Panc1 (cell line): ENCODE results near the gene TMC5. TPM values are rescaled to one million over a fixed set of nuclear protein-coding genes. Genes with fewer than 3 reads are reported as not detected.
"Not testable (repeated sequence)": the region's sequence is repeated elsewhere in the genome, so short reads cannot be mapped to it uniquely, and the experiment has no call there.

Experiments
- ATAC-seq: fragments of 200-7000 bp; cut with Tn5 transposase; 2 replicates; pipeline ENCODE4 v1.9.1; 2020; ENCODE audit warnings: mild to moderate bottlenecking, moderate library complexity
- Bru-seq: library from RNA; stranded (reverse); fragments of 400-500 nt; gene quantifications from one replicate; lab custom pipeline; 2021; lab: Mats Ljungman, UMichigan
- BruChase-seq, 2 experiments: library from RNA; stranded (reverse); fragments of 400-500 nt; gene quantifications; one replicate each; lab custom pipeline; 2021; lab: Mats Ljungman, UMichigan
- BruUV-seq: library from RNA; stranded (reverse); fragments of 400-500 nt; replicated peaks from 2 replicates; lab custom pipeline; 2021; lab: Mats Ljungman, UMichigan
- CTCF ChIA-PET: fragments of 300-600 bp; sonication (Branson Sonifier 250); formaldehyde crosslinking; loops from one replicate; lab custom pipeline; 2022; ENCODE audit warnings: antibody characterized with exemption; lab: Charles Lee
- POLR2A ChIA-PET: fragments of 300-600 bp; sonication (Branson Sonifier 250); formaldehyde crosslinking; loops from one replicate; lab custom pipeline; 2022; ENCODE audit warnings: antibody characterized with exemption; lab: Charles Lee
- DNase-seq: peaks from one replicate; pipeline ENCODE4 v3.0.0-alpha.2; 2010; ENCODE audit warnings: low read depth, low spot score
- H3K27ac ChIP-seq: 2 replicates; pipeline ENCODE4 v1.5.1; 2011; ENCODE audit warnings: mild to moderate bottlenecking, low read length, inconsistent platforms
- H3K27me3 ChIP-seq: fragments of 200-500 bp; sonication (Bioruptor generic); 2 replicates; pipeline ENCODE4 v1.6.0; 2014; ENCODE audit warnings: low read length, inconsistent platforms; ENCODE audit not compliant: control insufficient read depth, insufficient read depth
- H3K36me3 ChIP-seq: fragments of 200-500 bp; sonication (Bioruptor generic); 2 replicates; pipeline ENCODE4 v1.5.1; 2014; ENCODE audit warnings: inconsistent platforms, mild to moderate bottlenecking, low read length, moderate library complexity; ENCODE audit not compliant: control insufficient read depth, insufficient read depth
- H3K4me1 ChIP-seq: 2 replicates; pipeline ENCODE4 v1.5.1; 2011; ENCODE audit warnings: inconsistent platforms, mild to moderate bottlenecking, low read length, moderate library complexity; ENCODE audit not compliant: control insufficient read depth, insufficient read depth
- H3K4me3 ChIP-seq, 2 experiments: 2 replicates each; pipeline ENCODE4 v1.5.1; 2011 to 2012; ENCODE audit warnings: low read depth in 2 of 2, low read length in 2 of 2, mild to moderate bottlenecking in 2 of 2, inconsistent platforms in 1 of 2, moderate library complexity in 1 of 2
- H3K9me3 ChIP-seq: fragments of 200-500 bp; sonication (Bioruptor generic); 2 replicates; pipeline ENCODE4 v1.5.1; 2014; ENCODE audit warnings: low read depth, mild to moderate bottlenecking, inconsistent platforms, low read length, moderate library complexity; ENCODE audit not compliant: control insufficient read depth, insufficient read depth
- POLR2AphosphoS5 ChIP-seq: IDR thresholded peaks from 2 replicates; pipeline ENCODE4 v1.6.1; 2012; ENCODE audit warnings: mild to moderate bottlenecking, low read depth, low read length, moderate library complexity
- REST ChIP-seq, 2 experiments: IDR thresholded peaks; 2 replicates each; pipeline ENCODE4 v1.6.1; 2011 to 2012; ENCODE audit warnings: low read depth in 2 of 2, control low read depth in 1 of 2, low read length in 1 of 2, mild to moderate bottlenecking in 1 of 2, moderate library complexity in 1 of 2; ENCODE audit not compliant: insufficient read depth in 1 of 2
- SIN3A ChIP-seq: IDR thresholded peaks from 2 replicates; pipeline ENCODE4 v1.6.1; 2012; ENCODE audit warnings: low read depth, mild to moderate bottlenecking, low read length, moderate library complexity, borderline replicate concordance; ENCODE audit not compliant: insufficient read depth
- TCF7L2 ChIP-seq: IDR thresholded peaks from 2 replicates; pipeline ENCODE4 v1.6.1; 2011; ENCODE audit warnings: mild to moderate bottlenecking, low read depth, low read length, inconsistent platforms
- in situ Hi-C: cut with HindIII; loops from 2 replicates; pipeline ENCODE4 v1.10.0; 2016; ENCODE audit warnings: low sequenced_read_pairs, low pct_unique_long_range_greater_than_20kb
- intact Hi-C: fragments of 100-400 bp; cut with micrococcal nuclease; formaldehyde crosslinking; loops from one replicate; pipeline ENCODE4 v1.10.0; 2022; ENCODE audit not compliant: unreplicated experiment
- long read RNA-seq: library from polyadenylated mRNA; unstranded; transcript quantifications from one replicate; pipeline ENCODE4 v2.0.0, GENCODE V29; 2021; ENCODE audit not compliant: unreplicated experiment
- polyA plus RNA-seq: library from polyadenylated mRNA; unstranded; fragments of >200 nt; gene quantifications from one replicate; pipeline ENCODE4 v1.2.1, GENCODE V29; 2012; ENCODE audit warnings: missing spikeins; ENCODE audit not compliant: insufficient read length
- total RNA-seq: library from RNA; stranded (reverse); gene quantifications from one replicate; pipeline ENCODE4 v1.2.1, GENCODE V29; 2021; ENCODE audit not compliant: unreplicated experiment
- TF ChIP-seq, protein P1 (sequence below): fragments of 450-650 bp; IDR thresholded peaks from 2 replicates; pipeline ENCODE4 v1.5.1; 2017; ENCODE audit warnings: mild to moderate bottlenecking

Gene TMC5, protein sequence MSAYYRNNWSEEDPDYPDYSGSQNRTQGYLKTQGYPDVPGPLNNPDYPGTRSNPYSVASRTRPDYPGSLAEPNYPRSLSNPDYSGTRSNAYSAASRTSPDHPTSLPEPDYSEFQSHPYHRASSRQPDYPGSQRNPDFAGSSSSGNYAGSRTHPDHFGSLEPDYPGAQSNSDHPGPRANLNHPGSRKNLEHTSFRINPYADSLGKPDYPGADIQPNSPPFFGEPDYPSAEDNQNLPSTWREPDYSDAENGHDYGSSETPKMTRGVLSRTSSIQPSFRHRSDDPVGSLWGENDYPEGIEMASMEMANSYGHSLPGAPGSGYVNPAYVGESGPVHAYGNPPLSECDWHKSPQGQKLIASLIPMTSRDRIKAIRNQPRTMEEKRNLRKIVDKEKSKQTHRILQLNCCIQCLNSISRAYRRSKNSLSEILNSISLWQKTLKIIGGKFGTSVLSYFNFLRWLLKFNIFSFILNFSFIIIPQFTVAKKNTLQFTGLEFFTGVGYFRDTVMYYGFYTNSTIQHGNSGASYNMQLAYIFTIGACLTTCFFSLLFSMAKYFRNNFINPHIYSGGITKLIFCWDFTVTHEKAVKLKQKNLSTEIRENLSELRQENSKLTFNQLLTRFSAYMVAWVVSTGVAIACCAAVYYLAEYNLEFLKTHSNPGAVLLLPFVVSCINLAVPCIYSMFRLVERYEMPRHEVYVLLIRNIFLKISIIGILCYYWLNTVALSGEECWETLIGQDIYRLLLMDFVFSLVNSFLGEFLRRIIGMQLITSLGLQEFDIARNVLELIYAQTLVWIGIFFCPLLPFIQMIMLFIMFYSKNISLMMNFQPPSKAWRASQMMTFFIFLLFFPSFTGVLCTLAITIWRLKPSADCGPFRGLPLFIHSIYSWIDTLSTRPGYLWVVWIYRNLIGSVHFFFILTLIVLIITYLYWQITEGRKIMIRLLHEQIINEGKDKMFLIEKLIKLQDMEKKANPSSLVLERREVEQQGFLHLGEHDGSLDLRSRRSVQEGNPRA
- total RNA-seq (1.4 TPM), Bru-seq, nascent RNA (percentile 31 among the genes with signal in this experiment), BruChase-seq, experiment 1, labeled RNA remaining after a 2-hour chase (percentile 25 among the genes with signal in this experiment), BruChase-seq, experiment 2, labeled RNA remaining after a 6-hour chase (percentile 29 among the genes with signal in this experiment)
- polyA plus RNA-seq, result 0.42 TPM
- long read RNA-seq, partial matches to known transcripts, result 1 of 2 reads
- long read RNA-seq, other reads (novel, unspliced or antisense), result 1 of 2 reads

- ATAC-seq (no peak), DNase-seq (no peak)
- ChIA-PET CTCF (interaction anchor here (0.5 to 1.0 kb wide), 4 partner anchors 24 to 572 kb away, joined by 3 to 6 read pairs (median 4); no protein-coding TSS in a partner anchor), POLR2A (no interaction called here)
- Histone ChIP-seq H3K9me3 (no peaks in the 10 kb centered on the region), H3K27ac (no peak within 1 kb of the TSS), H3K27me3 (no peaks in the 10 kb centered on the region), H3K36me3 (no peaks in the 10 kb centered on the region), H3K4me1 (no peaks in the 10 kb centered on the region), H3K4me3 (no peak within 1 kb of the TSS)
- in situ Hi-C loops (loop anchor here (25.0 kb wide), 1 partner anchor 120 kb away; no protein-coding TSS in a partner anchor), intact Hi-C loops (no loop called here)
- TF ChIP-seq POLR2AphosphoS5 (no peak), TCF7L2 (no peak), SIN3A (no peak), REST (IDR thresholded peaks at IDR 0.05; ENCODE audit: insufficient read depth in 1 of 2, low read depth in 2 of 2, low read length in 1 of 2) (no peak)
- TF ChIP-seq, protein P1, sequence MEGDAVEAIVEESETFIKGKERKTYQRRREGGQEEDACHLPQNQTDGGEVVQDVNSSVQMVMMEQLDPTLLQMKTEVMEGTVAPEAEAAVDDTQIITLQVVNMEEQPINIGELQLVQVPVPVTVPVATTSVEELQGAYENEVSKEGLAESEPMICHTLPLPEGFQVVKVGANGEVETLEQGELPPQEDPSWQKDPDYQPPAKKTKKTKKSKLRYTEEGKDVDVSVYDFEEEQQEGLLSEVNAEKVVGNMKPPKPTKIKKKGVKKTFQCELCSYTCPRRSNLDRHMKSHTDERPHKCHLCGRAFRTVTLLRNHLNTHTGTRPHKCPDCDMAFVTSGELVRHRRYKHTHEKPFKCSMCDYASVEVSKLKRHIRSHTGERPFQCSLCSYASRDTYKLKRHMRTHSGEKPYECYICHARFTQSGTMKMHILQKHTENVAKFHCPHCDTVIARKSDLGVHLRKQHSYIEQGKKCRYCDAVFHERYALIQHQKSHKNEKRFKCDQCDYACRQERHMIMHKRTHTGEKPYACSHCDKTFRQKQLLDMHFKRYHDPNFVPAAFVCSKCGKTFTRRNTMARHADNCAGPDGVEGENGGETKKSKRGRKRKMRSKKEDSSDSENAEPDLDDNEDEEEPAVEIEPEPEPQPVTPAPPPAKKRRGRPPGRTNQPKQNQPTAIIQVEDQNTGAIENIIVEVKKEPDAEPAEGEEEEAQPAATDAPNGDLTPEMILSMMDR, result no peak
- BruUV-seq, result no TSS peak
Measured at GRCh38 chr16:19417640-19418039, at the start of gene TMC5. Gene TMC5, plus strand, starts transcription at chr16:19417883. Its CDS starts 22,156 bp downstream, at chr16:19440039.

- H3K9me3 ChIP-seq, H3K4me1 ChIP-seq, in situ Hi-C loops, H3K4me3 ChIP-seq, H3K27ac ChIP-seq, BruUV-seq, H3K27me3 ChIP-seq, H3K36me3 ChIP-seq, ATAC-seq, POLR2A ChIA-PET, DNase-seq: not testable (repeated sequence)
- intact Hi-C loops, result loop anchor here (10.0 kb wide), 1 partner anchor 388 kb away; the partner anchor contains the start of gene TMC7
- CTCF ChIA-PET, result interaction anchor here (0.6 to 0.7 kb wide), 2 partner anchors 121 to 130 kb away, joined by 3 to 5 read pairs; no protein-coding TSS in a partner anchor
Measured at GRCh38 chr16:19372541-19372940, 45.1 kb upstream of the TMC5 start.
